Body of pancreas (tissue), 4 donors: ENCODE results near the gene NR5A1.

Source experiments
- CTCF ChIP-seq, 7 experiments: fragments of 450-650 bp in 4 of 7; fragments of 200-600 bp in 3 of 7; sonication (generic) in 3 of 7; IDR thresholded peaks; one replicate each; pipeline ENCODE4 v1.5.1; 2016 to 2019; ENCODE audit warnings: antibody characterized with exemption in 7 of 7
- POLR2A ChIP-seq, 3 donors: fragments of 450-650 bp; IDR thresholded peaks; one replicate each; pipeline ENCODE4 v1.6.1; 2016; ENCODE audit warnings: antibody characterized with exemption in 3 of 3, mild to moderate bottlenecking in 2 of 3

DNA sequence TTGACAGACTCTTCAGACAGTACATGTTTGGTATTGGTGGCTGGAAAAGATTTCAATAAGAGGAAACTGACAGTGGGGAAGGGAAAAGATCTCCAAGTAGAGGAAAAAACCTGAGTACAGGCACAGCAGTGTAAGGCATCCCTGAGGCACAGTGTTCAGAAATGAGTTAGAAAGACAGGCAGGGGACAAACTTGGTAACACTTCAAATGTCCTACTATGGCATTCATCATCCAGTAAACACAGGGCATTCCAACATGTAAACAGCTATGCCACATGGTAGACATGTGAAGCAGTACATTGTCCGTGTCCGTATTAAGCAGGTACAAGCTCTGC, 45.0 kb upstream of the NR5A1 start:
- no peak for TF ChIP-seq POLR2A (IDR thresholded peaks at IDR 0.05)
- no peak for TF ChIP-seq CTCF (IDR thresholded peaks at IDR 0.05)
